H1 (cell line): Measurements from ENCODE around the gene PHRF1. TPM values are rescaled to one million over a fixed set of nuclear protein-coding genes. Genes with fewer than 3 reads are reported as not detected.

Experiments
- E2F6 ChIP-seq: IDR thresholded peaks from 2 replicates; pipeline ENCODE4 v1.6.1; 2012; ENCODE audit warnings: inconsistent platforms
- JUN ChIP-seq: IDR thresholded peaks from 2 replicates; pipeline ENCODE4 v1.6.1; 2011; ENCODE audit warnings: low read depth, mild to moderate bottlenecking, improper control_type of control experiment, low read length
- RBBP5 ChIP-seq: IDR thresholded peaks from 2 replicates; pipeline ENCODE4 v1.7.1; 2012; ENCODE audit warnings: low read depth, mild to moderate bottlenecking, inconsistent platforms, low read length, moderate library complexity, borderline replicate concordance
- polyA plus RNA-seq, 7 experiments: library from polyadenylated mRNA; depleted of rRNA in 3 of 7; stranded (reverse) in 5 of 7; unstranded in 2 of 7; fragments of >200 nt in 5 of 7; fragments of 200-250 nt in 2 of 7; gene quantifications; 1 replicate in 5 of 7; 2 replicates in 1 of 7; 4 replicates in 1 of 7; pipeline versions ENCODE4 v1.2.1 to v1.2.3, GENCODE V29; 2011 to 2013; ENCODE audit warnings: missing spikeins in 2 of 7, mixed read lengths in 2 of 7
- total RNA-seq: library from RNA; stranded (reverse); fragmentation: NEBNext Ultra II Directional; extraction: Animal tissue kit (Norgen Biotek cat#: 25700); gene quantifications from 2 replicates; pipeline ENCODE4 v1.2.1, GENCODE V29; 2021

Gene PHRF1
- total and polyA plus RNA-seq, 2 of the 8 experiments (the other 6 are each of a cell fraction or from before 2014, with no cell fraction given) = 13.4 to 37.3 TPM

- TF ChIP-seq E2F6 (no peak), JUN (no peak), RBBP5 (no peak)
- TF ChIP-seq, all 59 proteins: peak for 0
Measured at GRCh38 chr11:656866-657265, 80.6 kb downstream of the PHRF1 start (continued).
